KBM-7 (cell line): ENCODE results near the gene RGS14.

Source experiments
- DNase-seq: peaks from one replicate; pipeline ENCODE4 v3.0.0-alpha.2; 2015
- in situ Hi-C: fragments of 300-500 bp; cut with MboI; formaldehyde crosslinking; loops from 2 replicates; pipeline ENCODE4 v1.14.3; 2020; ENCODE audit warnings: low sequenced_read_pairs, low pct_unique_long_range_greater_than_20kb, mixed read lengths

The RGS14 gene

GRCh38 chr5:177361418-177362291 lies 3.9 kb downstream of the RGS14 start:
- peak; percentile 57 for DNase-seq
- in situ Hi-C loops: no loop called here

- DNase-seq: no peak
- in situ Hi-C loops: no loop called here
Observed at GRCh38 chr5:177362292-177362609, 4.5 kb downstream of the RGS14 start.

- DNase-seq: peak; percentile 64
- in situ Hi-C loops: no loop called here
Observed at GRCh38 chr5:177362610-177363507, 5.1 kb downstream of the RGS14 start.

GRCh38 chr5:177363565-177363964 lies 5.8 kb downstream of the RGS14 start:
- DNase-seq: no peak
- in situ Hi-C loops: no loop called here

DNA sequence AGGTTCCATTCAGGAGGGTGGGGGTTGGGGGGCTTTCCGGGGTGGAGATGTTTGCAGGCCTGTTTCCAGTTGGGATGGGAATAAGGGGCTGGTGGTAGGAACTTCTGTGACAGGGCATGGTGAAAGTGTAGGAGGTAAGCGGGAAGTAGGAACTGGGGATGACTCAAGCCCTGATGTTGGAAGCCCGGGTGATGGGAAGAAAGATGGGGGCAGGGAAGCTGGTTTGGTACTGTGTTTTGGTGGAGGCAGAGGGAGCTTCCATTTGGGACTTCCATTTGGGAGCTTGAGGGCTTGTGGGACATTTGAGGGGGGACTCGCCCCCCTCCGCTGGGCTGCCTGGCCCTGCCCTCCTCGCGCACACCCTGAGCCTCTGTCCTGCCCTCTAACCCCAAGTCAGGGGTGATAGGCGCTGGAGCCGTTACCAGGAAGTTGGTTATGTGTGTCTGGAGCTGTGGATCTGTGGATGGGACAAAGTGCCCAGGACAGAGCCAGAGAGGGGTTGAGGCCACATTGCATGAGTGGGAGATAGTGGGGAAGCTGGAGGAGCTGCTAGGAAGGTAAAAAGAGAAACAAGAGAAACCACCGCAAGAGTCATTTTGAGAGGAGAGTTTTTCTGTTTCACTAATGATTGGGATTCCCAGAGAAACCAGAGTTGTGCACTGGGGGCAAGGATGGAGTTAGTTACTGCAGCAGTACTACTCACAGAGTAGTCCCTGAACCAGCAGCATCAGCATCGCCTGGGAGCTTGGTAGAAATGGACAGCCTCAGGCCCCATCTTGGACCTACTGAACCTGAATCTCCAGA lies 6.6 kb downstream of the RGS14 start:
- no peak for DNase-seq
- in situ Hi-C loops: no loop called here

DNA sequence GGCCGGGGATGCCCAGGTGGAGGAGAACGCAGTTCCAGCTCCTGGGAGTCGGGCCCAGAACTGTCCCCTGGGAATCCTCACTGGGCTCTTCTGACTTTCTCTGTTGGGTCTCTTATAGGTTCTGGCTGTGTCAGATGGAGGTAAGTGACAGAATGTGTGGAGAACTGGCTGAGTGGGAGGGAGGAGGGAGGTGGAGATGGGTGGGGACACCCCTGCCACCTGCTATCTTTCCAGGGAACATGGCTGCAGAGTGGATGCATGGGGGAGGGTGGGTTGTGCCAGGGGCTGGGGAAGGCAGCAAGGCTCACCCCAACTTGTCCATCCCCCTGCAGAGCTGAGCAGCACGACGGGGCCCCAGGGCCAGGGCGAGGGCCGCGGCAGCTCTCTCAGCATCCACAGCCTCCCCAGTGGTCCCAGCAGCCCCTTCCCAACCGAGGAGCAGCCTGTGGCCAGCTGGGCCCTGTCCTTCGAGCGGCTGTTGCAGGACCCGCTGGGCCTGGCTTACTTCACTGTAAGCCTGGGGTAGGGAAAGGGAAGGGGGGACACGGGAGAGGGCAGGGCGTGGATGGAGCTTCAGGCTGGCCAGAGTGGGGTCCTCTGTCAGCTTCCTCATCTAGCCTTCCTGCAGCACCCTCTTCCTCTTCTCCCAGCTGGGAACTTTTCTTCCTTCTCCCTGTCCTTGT lies 8.3 kb downstream of the RGS14 start:
- no peak for DNase-seq
- in situ Hi-C loops: no loop called here

GRCh38 chr5:177366528-177367322 lies 9.0 kb downstream of the RGS14 start:
- in situ Hi-C loops: no loop called here

DNA sequence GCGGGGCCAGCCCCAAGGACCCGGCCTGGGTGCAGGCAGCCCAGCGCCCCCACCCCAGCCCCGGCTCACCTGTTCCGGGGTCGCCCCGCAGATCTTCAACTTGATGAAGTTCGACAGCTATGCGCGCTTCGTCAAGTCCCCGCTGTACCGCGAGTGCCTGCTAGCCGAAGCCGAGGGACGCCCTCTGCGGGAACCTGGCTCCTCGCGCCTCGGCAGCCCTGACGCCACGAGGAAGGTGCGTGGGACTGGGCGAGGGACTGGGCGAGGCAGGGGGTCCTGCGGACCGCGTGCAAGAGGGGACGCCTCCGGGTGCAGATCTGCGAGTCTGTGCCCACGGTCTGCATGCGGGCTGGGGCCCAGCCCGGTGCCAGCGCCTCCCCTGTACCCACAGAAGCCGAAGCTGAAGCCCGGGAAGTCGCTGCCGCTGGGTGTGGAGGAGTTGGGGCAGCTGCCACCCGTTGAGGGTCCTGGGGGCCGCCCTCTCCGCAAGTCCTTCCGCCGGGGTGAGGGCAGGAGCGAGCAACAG lies 9.7 kb downstream of the RGS14 start:
- in situ Hi-C loops: no loop called here
- DNase-seq: no peak

More at GRCh38 chr5:177366528-177367322, 9.0 kb downstream of the RGS14 start:
- DNase-seq: no peak

DNA sequence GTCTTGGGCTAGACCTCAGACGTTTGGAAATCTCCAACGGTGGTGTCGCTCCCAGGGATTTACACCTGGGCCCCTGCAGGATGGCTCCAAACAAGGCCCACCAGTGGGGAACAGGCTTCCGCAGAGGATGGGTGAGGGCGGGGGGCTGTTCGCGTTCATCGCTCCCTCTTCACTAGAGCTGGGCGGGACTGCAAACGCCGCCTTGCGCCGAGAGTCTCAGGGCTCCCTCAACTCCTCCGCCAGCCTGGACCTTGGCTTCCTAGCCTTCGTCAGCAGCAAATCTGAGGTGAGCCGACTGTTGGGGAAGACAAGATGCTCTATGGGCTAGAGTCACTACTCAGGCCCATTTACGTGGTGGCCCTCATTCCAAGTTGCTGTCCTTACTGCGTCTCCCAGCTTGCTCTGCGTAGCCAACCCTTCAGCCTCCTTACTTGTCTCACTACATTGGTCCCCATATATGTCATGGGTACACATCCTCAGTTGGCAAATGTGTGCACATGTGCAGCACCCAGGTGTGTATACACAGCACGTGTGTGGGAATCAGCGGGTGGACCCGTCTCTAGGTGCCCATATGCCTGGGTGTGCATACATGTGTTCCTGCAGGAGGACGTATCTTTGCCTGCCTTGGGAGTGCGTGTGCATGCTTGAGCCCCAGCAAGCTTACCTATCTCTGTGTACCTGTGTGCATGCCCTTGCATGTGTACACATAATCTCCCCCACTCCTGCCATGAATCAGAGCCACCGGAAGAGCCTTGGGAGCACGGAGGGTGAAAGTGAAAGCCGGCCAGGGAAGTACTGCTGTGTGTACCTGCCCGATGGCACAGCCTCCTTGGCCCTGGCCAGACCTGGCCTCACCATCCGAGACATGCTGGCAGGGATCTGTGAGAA lies 10.5 kb downstream of the RGS14 start:
- DNase-seq: no peak
- in situ Hi-C loops: no loop called here

DNA sequence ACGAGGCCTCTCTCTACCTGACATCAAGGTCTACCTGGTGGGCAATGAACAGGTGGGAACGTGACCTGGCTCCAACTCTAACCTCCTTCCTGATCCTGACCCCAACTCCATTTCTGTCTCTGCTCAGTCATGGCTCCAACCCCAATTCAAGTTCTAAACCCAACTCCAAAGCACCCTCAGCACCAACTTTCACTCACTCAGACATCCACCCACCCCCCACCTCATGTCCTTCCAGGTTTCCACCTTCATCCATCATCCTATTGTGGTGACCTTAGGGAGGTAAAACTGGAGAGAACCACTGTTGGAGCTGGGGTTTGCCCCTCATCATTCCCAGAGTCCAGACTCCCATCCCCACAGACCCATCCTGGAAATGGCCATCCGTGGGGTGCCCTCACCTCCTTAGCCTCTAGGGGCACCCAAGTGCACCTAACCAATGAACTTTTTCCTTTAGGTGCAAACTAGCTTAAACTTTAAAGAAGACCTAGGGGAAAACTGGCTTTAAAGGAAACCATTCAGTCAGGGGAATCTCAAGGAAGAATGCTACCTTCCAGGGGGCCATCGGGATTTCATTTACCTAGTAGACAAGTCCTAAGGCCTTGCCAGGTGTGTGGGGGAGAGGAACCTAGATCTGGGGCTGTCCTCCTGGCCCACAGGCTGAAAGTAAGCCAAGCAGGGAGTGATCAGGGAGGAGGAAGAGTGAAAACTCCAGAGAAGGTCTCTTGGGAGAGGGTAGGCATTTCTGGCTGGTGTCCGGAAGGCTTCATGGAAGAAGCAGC lies 11.3 kb downstream of the RGS14 start:
- DNase-seq: no peak
- in situ Hi-C loops: no loop called here

DNA sequence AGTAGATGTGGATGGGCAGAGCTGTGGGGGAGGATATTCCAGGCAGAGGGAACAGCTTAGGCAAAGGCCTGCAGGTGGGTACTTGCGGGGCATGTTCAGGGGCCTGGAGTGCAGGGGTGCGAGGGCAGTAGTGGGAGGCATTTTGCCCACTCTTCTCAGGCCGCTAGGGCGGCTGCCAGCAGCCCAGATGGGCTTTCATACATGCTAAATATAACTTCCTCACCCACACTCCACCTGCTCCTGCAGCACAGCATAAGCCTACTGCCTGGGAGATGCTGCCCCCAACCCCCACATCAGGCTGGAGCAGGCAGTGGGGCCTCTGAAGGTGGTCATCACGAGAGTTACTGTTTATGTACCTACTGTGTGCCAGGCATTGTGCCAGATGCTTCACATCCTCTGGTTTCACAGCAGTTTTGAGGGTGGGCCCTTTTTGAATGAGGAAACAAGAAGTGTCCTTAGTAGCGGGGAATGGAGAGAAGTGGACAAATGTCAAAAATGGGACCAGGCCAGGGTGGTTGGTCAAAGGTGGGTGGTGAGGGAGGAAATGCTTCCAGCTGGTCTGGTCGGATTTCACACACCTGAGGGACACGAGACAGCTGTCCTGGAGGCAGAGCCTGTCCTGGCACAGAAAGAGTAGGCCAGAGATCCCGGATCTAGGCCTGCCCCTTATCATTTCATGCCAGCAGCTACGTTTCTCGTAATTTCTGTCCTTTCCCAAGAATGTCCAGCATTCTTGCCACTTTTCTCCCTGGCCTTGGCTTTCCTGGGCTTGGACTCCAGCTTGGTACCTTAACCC lies 12.1 kb downstream of the RGS14 start:
- in situ Hi-C loops: no loop called here
- DNase-seq: no peak

DNA sequence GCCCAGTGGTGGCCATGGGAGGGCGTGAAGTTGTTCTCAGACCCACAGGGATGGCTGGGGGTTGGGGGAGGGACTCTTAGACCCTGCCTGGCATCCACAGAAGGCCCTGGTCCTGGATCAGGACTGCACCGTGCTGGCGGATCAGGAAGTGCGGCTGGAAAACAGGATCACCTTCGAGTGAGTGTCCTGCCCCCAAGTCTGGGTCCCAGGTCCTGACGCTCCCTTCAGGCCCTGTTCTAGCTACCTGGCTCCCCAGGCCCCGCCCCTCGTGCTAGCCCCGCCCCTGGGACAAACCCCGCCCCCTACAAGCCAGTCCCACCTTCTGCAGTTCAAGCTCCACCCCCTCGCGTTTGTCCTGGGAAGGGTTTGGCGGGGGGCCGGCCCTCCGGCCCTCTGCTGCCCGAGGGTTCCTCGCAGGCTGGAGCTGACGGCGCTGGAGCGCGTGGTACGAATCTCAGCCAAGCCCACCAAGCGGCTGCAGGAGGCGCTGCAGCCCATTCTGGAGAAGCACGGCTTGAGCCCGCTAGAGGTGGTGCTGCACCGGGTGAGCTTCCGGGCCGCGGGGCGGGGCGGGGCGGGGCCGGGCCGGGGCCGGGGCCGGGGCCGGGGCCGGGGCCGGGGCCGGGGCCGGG lies 12.9 kb downstream of the RGS14 start:
- in situ Hi-C loops: no loop called here
- no peak for DNase-seq

DNA sequence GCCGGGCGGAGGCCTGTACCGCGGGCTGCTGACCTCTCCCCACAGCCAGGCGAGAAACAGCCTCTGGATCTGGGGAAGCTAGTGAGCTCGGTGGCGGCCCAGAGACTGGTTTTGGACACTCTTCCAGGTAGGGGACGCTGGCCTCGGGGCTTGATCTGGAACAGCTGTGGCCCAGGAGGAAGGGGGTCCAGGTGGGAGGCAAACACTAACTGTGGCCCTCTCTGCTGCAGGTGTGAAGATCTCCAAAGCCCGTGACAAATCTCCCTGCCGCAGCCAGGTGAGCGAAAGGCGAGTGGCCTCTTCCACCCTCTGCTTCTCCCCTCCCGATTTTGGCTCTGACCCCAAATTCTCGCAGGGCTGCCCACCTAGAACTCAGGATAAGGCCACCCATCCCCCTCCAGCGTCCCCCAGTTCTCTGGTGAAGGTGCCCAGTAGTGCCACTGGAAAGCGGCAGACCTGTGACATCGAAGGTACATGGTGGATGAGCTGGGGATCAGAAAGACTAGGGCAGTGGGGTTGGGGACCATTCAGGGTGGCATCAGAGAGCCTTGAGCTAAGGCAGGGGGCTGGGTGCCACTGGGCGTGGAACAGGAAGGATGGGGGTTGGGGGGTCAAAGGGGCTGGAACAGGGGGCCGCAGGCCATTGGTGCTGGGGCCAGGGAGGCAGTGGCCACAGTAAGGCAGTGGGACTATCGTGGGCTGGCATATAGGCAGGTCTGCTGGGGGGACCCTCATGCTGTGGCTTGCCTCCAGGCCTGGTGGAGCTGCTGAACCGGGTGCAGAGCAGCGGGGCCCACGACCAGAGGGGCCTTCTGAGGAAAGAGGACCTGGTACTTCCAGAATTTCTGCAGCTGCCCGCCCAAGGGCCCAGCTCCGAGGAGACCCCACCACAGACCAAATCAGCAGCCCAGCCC lies 13.7 kb downstream of the RGS14 start:
- in situ Hi-C loops: no loop called here
- DNase-seq: no peak
